ENCODE data around the gene SMAD7. TPM values are rescaled to one million over a fixed set of nuclear protein-coding genes. Genes with fewer than 3 reads are reported as not detected.
A peak's percentile ranks its signal among the peaks of the same experiment; 100 is the strongest.

The SMAD7 gene
- total RNA-seq, 1 donor from 2014 or later, result 61.2 TPM

DNA sequence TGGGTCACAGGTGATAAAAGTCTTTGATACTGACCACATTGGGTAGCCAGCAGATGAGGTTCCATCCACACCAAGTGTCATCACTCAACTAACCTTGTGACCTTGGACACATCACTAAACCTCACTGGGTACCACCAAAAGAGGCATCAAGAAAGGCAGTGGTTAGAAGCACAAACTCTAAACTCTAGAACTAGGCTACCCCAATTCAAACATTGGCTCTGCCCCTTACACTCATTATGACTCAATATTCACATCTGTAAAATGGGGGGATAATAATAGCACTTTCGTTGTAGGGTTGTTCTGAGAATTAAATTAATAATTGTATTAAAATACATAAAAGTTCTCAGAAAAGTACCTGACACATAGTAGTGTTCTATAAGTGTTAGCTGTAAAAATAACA lies 15.8 kb upstream of the SMAD7 start:
- Mint-ChIP-seq H3K4me3 (ENCODE audit: unreplicated experiment) (no peak overlapping the region), H3K27ac (ENCODE audit: unreplicated experiment) (no peak overlapping the region), H3K9me3 (ENCODE audit: low read depth) (no peaks in the 10 kb centered on the region), H3K4me1 (ENCODE audit: low read depth) (peaks cover 27% of the 10 kb centered on the region), H3K27me3 (ENCODE audit: low read depth) (no peaks in the 10 kb centered on the region), H3K36me3 (ENCODE audit: low read depth) (no peaks in the 10 kb centered on the region)
- TF ChIP-seq, protein P1, sequence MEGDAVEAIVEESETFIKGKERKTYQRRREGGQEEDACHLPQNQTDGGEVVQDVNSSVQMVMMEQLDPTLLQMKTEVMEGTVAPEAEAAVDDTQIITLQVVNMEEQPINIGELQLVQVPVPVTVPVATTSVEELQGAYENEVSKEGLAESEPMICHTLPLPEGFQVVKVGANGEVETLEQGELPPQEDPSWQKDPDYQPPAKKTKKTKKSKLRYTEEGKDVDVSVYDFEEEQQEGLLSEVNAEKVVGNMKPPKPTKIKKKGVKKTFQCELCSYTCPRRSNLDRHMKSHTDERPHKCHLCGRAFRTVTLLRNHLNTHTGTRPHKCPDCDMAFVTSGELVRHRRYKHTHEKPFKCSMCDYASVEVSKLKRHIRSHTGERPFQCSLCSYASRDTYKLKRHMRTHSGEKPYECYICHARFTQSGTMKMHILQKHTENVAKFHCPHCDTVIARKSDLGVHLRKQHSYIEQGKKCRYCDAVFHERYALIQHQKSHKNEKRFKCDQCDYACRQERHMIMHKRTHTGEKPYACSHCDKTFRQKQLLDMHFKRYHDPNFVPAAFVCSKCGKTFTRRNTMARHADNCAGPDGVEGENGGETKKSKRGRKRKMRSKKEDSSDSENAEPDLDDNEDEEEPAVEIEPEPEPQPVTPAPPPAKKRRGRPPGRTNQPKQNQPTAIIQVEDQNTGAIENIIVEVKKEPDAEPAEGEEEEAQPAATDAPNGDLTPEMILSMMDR (IDR thresholded peaks at IDR 0.05), result no peak
- DNase-seq (ENCODE audit: low spot score), result no peak

DNA sequence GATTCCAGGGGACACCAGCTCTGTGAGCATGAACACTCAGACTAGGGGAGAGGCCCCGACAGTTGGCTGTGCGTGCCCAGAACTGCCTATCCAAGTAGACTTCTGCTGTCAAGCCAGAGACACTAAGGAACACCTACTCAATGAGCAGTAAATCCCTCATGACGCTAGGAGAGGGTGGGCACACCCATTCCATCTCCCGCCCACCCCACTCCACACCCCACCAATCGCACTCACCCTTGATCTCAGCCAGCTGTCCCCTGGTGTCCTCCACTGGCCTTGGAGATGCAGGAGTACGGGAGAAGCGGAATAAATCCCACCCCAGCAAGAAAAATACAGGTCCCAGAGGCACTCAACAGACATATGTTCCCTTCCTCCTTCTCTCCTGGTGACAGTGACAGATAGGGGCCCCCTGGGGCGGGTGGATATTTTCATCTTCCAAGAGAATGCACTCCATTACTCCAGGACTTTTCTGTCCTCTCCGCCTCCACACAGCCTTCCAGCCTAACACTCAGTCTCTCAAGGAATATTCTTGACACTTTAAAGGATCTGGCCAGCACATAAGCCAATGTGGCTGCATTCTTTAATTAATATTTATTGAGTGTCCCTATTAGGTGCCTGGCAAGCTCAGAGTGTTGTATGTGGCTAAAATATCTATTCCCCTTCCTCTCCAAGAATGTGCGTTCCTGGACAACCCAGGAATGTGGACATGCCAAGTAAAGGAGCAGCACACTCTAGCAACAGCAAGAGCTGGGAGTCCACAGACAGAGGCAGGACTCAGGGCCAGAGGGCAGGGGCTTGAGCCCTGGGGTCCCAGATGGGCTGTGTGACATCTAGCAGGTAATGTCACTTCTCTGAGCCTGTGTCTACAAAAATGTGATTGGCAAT lies 13.1 kb upstream of the SMAD7 start:
- TF ChIP-seq, protein P1 (IDR thresholded peaks at IDR 0.05), result no peak
- no peak for DNase-seq (ENCODE audit: low spot score)
- Mint-ChIP-seq H3K27ac (ENCODE audit: unreplicated experiment) (peak overlapping the region; percentile 66), H3K27me3 (ENCODE audit: low read depth) (no peaks in the 10 kb centered on the region), H3K36me3 (ENCODE audit: low read depth) (no peaks in the 10 kb centered on the region), H3K4me3 (ENCODE audit: unreplicated experiment) (no peak overlapping the region), H3K4me1 (ENCODE audit: low read depth) (peaks cover 50% of the 10 kb centered on the region), H3K9me3 (ENCODE audit: low read depth) (no peaks in the 10 kb centered on the region)

DNA sequence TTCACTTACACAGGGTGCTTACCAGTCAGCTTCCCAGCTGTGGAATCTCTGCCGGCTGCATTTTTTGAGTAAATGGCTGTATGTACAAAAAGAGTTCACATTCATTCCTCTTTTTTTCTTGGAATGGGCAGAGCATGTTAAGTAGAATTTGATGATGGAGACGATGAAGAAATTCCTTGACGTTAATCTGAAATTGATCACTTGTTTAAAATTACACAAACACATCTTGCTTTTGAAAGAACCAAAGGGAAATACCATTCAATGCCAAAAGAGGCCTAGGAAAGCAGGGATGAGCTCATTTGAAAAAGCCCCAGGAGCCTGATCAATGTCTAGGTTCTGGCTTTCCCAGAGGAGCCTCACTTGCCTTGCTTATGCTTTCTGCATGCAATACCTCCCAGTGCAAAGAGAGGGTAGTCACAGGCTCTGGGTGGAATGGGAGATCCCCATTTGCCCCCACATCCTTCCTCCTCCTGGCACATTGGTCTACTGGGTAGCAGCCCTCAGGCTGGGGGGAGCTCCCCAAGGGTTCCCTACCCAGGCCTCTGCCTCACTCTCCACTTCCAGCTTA lies 12.3 kb upstream of the SMAD7 start:
- H3K36me3 Mint-ChIP-seq (ENCODE audit: low read depth), result no peaks in the 10 kb centered on the region
- no peak overlapping the region for H3K27ac Mint-ChIP-seq (ENCODE audit: unreplicated experiment)
- peaks cover 50% of the 10 kb centered on the region for H3K4me1 Mint-ChIP-seq (ENCODE audit: low read depth)
- no peak for DNase-seq (ENCODE audit: low spot score)
- no peaks in the 10 kb centered on the region for H3K9me3 Mint-ChIP-seq (ENCODE audit: low read depth)
- no peaks in the 10 kb centered on the region for H3K27me3 Mint-ChIP-seq (ENCODE audit: low read depth)
- TF ChIP-seq, protein P1 (IDR thresholded peaks at IDR 0.05), result peak; percentile 12
- no peak overlapping the region for H3K4me3 Mint-ChIP-seq (ENCODE audit: unreplicated experiment)

DNA sequence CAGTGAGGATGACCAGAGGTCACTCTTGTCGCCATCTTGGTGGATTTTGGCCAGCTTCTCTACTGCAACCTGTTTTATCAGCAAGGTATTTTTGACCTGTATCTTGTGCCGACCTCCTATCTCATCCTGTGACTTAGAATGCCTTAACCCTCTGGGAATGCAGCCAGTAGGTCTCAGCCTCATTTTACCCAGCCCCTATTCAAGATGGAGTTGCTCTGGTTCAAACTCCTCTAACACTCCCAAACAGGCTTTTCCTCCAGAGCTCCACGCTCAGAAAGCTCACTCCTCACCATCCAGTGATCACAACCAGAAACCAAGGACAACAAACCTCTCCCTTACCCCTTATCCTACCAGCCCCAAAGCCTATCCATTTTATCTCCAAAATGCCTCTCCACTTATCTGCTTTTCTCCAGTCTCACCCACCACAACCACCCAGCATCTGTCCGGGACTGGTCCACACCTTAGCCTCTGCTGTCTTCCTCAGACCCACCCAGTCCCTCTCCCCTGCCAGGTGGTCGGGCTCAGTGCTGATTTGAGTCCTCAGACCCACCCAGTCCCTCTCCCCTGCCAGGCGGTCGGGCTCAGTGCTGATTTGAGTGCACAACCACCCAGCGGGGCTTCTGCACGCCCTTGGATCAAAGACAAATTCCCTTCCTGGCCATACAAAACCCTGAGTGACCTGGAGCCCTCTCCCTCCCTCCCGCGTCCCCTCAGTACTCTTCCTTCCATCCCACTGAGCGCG lies 11.7 kb upstream of the SMAD7 start:
- no peak for DNase-seq (ENCODE audit: low spot score)
- Mint-ChIP-seq H3K36me3 (ENCODE audit: low read depth) (no peaks in the 10 kb centered on the region), H3K9me3 (ENCODE audit: low read depth) (no peaks in the 10 kb centered on the region), H3K4me3 (ENCODE audit: unreplicated experiment) (no peak overlapping the region), H3K27ac (ENCODE audit: unreplicated experiment) (peak overlapping the region; percentile 25), H3K4me1 (ENCODE audit: low read depth) (peaks cover 50% of the 10 kb centered on the region), H3K27me3 (ENCODE audit: low read depth) (no peaks in the 10 kb centered on the region)
- TF ChIP-seq, protein P1 (IDR thresholded peaks at IDR 0.05), result no peak

DNA sequence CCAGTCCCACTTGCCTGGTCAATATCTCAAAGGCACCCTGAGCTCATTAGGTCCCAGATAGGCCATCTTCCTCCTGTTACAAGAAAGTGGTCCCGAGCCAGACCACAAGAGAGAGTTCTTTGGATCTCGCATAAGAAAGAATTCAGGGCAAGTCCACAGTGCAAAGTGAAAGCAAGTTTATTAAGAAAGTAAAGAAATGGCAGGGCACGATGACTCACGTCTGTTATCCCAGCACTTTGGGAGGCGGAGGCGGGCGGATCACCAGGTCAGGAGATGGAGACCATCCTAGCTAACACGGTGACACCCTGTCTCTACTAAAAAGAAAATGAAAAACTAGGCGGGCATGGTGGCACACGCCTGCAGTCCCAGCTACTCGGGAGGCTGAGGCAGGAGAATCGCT lies 10.8 kb upstream of the SMAD7 start:
- Mint-ChIP-seq H3K4me1 (ENCODE audit: low read depth) (peaks cover 52% of the 10 kb centered on the region), H3K9me3 (ENCODE audit: low read depth) (no peaks in the 10 kb centered on the region), H3K27me3 (ENCODE audit: low read depth) (no peaks in the 10 kb centered on the region), H3K4me3 (ENCODE audit: unreplicated experiment) (no peak overlapping the region), H3K36me3 (ENCODE audit: low read depth) (no peaks in the 10 kb centered on the region), H3K27ac (ENCODE audit: unreplicated experiment) (peak overlapping the region; percentile 92)
- TF ChIP-seq, protein P1 (IDR thresholded peaks at IDR 0.05), result no peak
- DNase-seq (ENCODE audit: low spot score), result no peak

All from chondrocyte (in vitro differentiated cells).